HG03432 (cell line): ENCODE measurements around the gene DOLK.

Source experiments
- ATAC-seq: cut with Tn5 transposase; IDR thresholded peaks from one replicate; pipeline ENCODE4 v1.9.1; 2021; ENCODE audit warnings: mild to moderate bottlenecking, moderate library complexity; ENCODE audit not compliant: unreplicated experiment

DOLK gene

DNA sequence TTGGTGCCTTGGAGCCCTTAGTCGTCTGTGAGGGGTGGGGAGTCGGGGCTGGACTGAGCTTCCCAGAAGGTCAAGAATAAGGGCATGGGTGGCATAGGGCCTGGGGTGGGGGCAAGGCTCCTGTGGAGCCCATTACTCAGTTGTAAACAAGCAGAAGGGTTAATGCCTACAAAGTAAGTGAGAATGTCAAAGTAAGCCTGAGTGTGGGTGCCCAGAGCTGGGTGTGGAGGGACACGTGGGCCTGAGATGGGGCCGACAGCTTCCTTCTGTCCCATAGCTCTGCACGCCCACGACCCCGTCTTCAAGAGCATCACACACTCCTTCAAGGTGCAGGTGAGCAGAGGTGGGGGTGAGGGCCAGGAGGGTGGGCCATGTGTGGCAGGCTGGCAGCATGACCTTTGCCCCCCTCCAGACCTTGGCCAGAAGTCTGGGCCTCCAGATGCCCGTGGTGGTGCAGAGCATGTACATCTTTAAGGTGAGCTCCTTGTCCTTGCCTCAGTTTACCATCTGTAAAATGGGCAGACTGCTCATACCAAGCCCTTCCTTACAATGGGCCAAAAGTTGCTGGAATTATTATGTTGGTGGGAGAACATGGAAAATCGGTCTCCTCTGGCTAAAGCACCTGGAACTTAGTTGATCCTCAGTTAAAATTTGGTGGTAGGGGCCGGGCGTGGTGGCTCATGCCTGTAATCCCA lies 11.1 kb downstream of the DOLK start:
- ATAC-seq, result no peak

DNA sequence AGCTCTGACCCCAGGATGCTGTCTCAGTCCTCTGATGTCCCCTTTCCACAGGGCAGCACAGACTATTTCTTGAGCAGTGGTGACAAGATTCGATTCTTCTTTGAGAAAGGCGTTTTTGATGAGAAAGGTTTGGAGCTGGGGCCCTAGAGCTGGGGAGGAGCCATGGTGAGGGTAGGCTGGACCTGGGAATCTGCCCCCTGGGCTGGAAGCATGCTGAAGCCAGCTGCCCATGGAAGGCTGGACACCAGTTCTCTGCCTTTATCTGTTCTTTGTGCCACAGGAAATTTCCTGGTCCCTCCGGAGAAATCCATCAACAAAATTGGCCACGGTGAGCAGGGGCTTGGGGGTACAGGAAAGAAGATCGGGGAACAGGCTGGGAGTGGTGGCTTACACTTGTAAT lies 13.7 kb downstream of the DOLK start:
- no peak for ATAC-seq

DNA sequence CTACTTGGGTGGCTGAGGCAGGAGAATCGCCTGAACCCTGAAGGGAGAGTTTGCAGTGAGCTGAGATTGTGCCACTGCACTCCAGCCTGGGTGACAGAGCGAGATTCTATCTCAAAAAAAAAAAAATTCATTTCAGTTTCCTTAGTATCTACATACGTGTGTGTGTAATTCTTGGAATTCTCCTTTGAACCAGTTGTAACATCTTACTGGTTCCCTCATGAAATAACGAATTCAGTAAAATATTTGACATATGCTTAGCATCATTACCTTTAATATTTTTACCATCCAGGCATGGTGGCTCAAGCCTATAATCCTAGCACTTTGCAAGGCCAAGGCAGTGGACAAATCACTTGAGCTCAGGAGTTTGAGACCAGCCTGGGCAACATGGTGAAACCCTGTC lies 17.8 kb downstream of the DOLK start:
- ATAC-seq, result no peak

DNA sequence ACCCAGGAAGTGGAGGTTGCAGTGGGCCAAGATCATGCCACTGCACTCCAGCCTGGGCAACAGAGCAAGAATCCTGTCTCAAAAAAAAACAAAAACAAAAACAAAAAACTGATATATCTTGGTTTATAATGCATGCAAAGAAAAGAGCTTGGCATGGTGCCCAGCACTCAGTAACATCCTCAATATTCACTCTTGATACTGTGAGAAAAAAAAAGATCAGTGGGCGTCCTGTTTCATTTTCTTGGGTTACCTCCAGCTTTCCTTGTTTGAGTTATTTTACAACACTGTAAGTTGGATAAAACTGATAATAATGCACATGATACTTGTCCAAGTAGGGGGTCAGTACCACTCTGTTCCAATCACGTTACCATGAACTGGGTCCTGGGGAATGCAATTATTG lies 18.8 kb downstream of the DOLK start:
- ATAC-seq, result no peak

DNA sequence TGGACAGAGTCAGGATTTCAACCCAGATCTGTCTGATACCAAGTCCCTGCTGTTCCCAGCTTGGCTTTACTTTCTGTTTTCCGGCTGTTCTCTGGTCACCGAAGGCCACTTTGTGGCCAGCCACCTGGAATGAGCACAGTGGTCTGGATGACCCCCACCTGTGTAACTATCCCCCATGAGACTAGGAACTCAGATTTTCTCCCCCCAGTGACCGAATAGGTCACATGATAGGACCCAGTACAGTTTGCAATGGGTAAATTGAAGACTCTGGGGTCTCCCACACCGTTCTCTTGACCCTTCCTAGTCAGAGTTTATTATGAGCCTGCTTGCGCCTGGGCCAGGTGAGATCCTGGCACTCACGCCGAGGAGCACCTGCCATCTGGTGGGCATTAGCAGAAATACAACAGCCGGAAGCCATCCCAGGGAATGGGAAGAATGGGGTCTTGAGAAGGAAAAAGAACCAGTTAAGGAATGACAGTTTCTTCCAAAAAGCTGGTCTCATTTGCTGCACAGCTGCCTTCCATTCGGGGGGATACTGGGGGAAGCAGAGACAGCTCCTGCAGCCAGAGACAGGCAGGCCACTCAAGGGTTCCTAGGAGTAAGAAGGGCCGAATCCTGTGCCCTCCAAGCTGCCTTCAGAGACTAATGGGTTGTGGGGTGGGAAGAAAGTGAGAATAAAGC lies 19.5 kb downstream of the DOLK start:
- ATAC-seq, result no peak

DNA sequence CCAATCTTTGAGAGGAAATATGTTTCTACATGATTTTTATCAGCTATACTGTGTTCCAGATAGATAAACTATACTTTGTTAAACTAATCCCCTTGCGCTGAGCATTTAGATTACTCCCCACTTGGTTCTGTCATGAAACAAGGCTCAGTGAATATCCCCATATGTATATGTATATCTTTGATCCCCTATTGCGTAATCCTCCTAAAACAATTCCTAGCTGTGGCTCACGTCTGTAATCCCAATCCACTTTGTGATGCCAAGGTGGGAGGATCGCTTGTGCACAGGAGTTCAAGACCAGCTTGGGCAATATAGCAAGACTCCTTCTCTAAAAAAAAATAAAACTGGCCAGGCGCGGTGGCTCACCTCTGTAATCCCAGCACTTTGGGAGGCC lies 23.9 kb downstream of the DOLK start:
- no peak for ATAC-seq

DNA sequence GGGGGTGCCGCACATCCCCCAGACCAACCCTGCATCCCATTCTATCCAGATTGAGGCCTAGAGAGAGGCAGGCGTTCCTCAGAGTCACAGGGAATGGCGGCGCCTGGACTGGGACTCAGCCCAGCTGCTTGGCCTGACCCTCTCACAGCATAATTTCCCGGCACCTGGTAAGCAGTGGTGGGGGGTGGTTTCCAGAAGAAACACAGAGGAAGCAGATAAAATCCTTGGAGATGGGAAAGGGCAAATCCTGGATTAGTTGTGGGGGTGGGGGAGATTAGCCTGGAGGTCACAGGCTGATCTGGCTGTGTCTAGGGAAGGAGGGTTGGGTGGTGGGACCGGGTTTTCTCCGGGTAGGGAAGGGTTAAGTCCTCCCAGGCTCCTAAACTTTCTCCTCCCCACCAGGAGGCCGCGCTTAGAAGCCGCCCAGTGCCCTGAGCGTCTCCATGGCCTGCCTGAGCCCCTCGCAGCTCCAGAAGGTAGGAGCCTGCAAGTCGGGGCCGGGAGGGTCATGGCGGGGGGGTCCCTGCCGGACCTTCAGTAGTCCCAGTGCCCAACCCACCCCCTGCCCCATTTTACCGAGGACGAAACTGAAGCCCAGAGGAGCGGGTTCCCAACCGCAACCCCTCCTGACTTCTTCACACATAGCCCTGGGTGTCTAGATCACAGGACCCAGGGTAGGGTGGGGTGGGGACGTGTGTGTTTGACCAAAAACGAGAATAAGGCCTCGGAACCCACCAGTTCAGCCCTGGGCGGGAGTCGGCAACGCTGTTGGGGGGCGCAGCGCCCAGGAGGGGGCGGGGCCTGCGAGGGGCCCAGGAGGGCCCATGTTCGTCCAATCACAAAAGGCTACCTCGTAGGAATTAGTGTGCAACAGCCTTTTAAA lies 25.3 kb downstream of the DOLK start:
- no peak for ATAC-seq

DNA sequence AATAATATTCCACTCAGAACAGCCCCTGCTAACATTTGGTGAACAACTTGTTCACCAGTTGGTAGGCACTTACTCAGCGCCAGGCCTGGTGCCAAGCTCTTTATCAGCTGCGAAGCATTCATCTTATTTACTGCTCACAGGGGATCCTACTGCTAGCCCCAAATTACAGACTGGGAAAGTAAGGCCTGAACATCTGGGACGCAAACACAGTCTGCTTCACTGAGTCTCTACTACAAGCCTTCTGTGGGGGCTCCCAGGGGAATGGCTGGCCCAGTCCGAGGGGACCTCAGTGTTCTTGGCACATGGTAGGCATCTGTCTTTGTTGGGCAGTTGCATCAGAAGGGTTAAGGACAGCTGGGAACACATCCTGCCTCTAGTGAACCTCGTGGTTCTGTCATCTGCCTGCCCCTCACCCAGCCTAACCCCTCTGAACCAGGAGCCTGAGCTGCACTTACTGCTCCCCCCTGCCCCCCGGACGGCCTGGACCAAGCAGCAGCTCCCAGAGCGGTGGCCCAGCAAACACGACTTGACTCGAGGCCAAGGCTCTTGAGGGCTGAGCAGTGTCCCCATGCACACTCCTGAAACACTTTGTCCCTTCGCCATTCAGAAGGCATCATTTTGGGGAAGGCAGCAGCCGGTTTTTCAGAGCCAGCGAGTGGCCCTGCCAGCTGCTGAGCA lies 26.9 kb downstream of the DOLK start, which contains the start of gene PHYHD1:
Gene PHYHD1, plus strand, starts transcription at position 602 of the 678 bp plus-strand sequence. CDS start 1,342 bp downstream, outside the sequence.
- no peak for ATAC-seq

DNA sequence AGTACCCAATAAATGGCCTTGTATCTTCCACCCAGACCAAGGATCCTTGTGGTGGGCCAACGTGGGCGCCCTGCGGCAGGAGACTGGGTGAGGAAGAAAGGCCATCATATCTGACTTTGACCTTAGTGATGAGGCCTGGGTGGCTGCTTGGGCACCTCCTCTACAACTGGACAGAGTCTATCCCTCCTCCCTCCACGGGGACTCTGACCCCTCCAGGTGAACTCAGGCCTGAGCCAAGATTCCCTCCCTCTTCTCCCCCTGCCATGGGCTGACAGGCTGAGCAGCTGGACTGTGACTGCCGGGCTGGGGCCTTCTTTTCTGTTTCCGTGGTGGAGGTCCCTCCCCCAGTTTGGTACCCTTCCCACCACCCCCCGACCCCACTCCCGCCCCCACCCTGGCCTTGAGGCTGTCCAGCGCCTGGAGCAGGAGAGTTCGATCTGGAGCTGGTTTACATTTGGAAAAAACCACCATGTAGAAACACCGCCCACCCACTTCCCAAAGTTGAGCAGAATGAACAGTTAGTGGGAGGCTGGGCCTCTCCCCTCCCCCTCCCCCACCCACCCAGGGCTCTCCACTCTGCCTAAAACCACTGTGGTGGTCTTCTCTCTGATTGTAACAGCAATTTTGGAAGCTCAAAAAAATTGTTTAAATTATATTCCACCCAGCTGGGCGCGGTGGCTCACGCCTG lies 27.9 kb downstream of the DOLK start:
- no peak for ATAC-seq

DNA sequence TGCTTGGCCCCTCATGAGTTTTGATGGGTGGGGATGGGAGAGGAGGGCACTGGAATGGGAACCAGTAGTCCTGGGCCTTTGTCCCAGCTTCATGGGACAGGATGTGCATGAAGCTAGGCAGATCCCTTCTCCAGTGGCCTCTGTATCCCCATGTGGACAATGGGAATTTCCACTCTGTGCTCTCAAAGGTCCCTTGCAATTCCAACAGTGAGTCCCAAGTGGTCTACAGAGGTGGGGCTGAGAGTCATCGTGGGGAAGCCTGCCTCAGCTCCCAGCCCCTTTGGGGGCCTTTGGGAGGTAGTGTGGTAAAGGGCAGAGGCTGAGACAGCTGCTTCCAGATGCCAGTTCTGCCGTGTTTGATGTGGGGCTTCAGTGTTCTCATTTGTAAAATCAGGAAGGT lies 28.5 kb downstream of the DOLK start:
- no peak for ATAC-seq

DNA sequence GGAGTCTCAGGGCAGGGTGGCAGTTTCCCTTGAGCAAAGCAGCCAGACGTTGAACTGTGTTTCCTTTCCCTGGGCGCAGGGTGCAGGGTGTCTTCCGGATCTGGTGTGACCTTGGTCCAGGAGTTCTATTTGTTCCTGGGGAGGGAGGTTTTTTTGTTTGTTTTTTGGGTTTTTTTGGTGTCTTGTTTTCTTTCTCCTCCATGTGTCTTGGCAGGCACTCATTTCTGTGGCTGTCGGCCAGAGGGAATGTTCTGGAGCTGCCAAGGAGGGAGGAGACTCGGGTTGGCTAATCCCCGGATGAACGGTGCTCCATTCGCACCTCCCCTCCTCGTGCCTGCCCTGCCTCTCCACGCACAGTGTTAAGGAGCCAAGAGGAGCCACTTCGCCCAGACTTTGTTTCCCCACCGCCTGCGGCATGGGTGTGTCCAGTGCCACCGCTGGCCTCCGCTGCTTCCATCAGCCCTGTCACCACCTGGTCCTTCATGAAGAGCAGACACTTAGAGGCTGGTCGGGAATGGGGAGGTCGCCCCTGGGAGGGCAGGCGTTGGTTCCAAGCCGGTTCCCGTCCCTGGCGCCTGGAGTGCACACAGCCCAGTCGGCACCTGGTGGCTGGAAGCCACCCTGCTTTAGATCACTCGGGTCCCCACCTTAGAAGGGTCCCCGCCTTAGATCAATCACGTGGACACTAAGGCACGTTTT lies 30.1 kb downstream of the DOLK start:
- ATAC-seq, result no peak

DNA sequence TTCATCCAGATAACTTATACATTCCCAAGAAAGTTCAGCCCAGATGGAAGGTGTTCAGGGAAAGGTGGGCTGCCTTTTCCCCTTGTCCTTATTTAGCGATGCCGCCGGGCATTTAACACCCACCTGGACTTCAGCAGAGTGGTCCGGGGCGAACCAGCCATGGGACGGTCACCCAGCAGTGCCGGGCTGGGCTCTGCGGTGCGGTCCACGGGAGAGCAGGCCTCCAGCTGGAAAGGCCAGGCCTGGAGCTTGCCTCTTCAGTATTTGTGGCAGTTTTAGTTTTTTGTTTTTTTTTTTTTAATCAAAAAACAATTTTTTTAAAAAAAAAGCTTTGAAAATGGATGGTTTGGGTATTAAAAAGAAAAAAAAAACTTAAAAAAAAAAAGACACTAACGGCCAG lies 30.7 kb downstream of the DOLK start:
- ATAC-seq, result no peak

DNA sequence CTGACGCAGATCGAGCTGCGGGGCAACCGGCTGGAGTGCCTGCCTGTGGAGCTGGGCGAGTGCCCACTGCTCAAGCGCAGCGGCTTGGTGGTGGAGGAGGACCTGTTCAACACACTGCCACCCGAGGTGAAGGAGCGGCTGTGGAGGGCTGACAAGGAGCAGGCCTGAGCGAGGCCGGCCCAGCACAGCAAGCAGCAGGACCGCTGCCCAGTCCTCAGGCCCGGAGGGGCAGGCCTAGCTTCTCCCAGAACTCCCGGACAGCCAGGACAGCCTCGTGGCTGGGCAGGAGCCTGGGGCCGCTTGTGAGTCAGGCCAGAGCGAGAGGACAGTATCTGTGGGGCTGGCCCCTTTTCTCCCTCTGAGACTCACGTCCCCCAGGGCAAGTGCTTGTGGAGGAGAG lies 31.2 kb downstream of the DOLK start:
- ATAC-seq, result no peak

DNA sequence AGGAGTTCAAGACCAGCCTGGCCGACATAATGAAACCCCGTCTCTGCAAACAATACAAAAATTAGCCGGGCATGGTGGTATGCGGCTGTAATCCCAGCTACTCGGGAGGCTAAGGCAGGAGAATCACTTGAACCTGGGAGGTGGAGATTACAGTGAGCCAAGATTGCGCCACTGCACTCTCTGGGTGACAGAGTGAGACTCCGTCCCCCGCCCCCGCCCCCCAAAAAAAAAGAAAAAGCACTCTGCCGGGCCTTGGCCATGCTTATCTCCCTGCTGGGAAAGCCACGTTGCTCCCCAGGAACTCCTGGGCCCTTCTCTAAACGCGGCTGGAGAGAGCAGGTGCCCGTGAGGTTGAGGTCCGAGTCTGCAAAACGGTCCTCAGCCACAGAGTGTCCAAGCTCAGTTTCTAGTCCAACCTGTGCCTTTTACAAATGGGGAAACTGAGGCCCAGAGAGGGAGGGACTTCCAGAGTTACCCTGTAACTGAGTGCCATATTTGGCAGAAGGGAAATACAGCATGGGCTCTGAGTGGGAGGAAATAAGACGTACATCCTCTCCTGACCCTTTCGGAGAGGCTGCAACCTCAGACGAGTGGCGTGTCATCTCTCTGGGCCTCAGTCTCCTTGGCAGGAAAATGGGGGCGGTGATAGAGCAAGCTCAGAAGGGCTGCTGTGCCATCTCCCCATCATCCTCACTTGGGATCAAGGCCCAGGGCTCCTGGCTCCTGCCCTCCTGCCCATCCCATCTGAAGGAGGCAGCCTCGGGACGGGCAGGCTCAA lies 33.2 kb downstream of the DOLK start:
- ATAC-seq, result no peak

DNA sequence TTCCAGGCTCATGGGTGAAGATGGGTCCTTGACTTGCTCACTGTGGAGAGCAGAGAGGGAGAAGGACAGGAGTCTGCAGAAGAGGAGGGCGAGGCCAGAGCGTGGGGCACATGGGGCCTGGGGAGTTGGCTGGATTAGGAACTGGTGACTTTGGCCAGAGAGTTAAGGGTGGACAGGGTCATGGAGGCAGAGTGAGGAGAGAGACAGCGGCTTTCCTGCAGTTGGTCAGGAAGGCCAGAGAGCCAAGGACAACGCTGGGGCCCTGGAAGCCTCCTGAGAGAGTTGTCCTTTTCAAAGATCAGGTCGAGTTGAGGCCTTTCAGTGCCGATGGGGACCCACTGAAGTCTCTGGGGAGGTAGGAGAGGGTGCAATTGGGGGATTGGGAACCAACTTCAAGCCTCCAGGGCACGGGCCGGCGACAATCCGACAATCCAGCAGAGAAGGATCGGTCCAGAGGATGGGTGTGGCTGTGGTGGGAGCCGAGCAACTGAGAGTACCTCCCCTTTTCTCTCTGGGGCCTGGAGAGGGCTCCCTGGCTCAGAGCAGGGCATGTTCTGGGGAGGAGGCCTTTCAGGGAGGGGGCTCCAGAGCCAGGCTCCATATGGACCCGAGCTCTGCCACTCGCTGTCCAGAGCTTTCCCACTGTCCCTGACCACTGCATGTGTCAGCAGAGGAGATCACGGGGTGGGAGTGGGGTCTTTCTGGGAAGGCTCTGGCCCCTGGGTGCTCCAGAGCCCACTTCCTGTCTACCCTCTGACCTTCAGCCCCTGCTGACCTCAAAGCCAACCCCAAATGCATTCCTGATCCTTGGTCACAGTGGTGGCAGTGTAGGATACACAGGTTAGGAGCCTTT lies 34.1 kb downstream of the DOLK start:
- ATAC-seq, result no peak

DNA sequence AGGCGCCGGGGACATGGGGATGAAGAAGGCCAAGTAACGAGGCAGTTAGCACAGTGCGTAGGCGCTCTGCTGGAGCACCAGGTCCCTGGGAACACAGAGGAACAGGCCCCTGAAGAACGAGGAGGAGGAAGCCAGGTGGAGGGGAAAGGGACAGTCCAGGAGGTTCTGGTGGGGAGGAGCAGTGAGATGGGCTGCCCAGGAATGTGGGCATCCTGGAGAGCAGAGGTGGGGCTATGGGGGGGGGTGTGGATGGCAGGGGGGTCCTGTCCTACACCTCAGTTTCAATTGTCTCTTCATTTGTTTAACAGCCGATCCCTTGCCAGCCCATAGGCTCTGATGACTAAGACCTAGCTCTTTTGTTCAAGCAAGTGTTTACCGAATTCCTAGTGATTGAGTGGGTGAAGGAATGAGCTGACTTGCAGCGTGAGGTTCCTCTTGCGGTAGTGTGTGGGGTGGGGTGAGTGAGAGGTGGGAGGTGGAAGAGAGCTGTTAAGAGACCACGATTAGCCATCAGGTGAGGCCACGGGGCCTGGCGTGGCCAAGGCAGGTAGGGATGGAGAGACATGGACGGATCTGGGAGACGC lies 35.0 kb downstream of the DOLK start:
- ATAC-seq, result no peak

DNA sequence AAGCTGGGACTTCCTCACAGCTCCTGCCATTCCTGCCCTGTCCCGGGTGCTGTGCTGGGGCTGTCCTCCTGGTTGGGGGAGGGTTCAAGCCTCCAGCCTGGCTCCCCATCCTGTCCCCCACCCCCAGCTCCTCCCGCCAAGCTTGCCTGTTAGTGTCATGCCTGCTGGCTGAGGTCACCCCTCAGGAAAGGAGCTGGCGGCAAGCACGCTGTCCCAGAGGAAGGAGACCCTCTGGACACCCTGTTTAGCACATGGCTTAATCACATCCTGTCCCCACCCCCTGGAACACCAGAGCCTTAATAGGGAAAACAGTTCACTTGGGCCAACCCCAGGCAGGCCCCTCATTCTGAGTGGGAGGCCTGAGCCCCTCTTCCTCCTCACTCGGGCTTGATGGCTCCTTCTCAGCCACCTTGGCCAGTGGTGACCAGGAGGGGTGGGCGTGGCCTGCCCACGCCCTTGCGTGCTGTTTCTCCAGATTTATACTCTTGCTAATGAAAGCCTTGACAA lies 35.8 kb downstream of the DOLK start:
- ATAC-seq, result no peak

DNA sequence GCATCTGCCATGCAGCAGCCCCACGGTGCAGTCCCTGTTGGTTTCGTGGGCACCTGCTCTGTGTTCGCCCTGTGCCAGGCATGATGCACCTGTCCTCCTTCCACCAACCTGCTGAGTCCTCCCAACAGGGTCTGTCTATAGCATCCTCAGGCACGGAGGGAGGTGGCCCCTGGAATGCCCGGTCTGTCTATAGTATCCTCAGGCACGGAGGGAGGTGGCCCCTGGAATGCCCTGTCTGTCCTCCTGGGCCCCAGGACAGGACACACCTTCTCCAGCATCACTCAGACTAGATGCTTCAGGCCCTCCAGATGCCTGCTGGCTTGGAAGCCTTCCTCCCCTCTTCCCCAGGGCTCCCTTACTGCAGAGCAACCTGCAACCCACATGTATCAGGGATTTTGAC lies 36.5 kb downstream of the DOLK start:
- ATAC-seq, result no peak
